Stimulated activated CD8-positive, alpha-beta memory T cell treated with anti-CD3 and anti-CD28 coated beads, Interleukin-15, amount 100 ng/mL, for 1 hour (primary cell): ENCODE results near the gene TMPRSS9.
A peak's percentile ranks its signal among the peaks of the same experiment; 100 is the strongest.

Experiments
- DNase-seq: peaks from one replicate; pipeline ENCODE4 v3.0.0-alpha.2; 2020; ENCODE audit warnings: low read depth

The TMPRSS9 gene

DNA sequence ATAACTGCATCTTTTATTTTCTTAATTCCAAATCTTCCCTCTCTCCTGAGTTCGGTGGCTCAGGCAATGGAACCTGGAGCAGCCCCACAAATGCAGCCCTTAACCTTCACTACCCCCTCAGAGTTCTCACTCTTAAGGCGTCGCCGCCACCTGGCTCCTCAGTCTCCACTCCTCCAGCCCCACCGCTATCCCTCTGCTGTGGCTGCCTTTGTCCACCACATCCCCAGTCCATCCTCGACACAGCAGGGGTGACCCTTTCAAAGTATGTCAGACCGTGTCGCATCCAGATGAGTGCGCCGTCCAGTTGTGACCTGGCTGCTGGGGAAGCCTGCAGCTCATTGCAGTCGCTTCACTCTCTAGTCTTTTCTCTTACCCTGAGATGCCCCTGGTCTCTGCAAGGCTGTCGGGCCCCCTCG lies 30.6 kb upstream of the TMPRSS9 start:
- DNase-seq, result no peak

GRCh38 chr19:2330255-2330631 lies 29.8 kb upstream of the TMPRSS9 start:
- DNase-seq, result no peak

DNA sequence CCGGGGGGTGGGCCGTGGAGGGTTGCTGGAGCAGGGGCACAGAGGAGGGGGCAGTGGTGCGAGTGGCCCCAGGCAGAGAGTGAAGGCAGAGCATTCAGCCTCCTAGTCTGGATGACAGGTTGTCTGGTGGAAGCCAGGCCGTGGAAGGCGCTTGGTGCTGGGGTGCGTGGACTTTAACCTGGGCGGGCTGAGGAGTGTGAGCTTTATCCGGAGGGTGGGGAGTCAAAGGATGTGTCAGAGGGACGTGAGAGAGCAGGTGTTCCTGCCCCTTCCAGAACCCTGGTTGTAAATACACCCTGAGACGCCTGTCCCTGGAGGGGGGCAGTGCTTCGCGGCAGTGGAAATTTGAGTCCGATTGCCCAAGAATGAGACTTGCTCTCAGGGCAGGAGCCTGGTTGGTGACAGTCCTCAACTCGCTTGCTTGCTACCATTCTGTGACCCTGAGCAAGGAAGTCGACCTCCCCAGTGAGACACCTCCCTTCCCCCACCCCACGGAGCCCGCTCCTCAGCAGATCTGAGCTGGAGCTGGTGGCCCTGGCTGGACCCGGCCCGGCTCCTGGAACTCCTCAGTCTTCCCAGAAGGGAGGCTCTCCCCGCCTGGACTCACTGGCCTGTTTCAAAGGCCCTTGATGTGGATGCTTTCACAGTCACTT lies 29.3 kb upstream of the TMPRSS9 start:
- DNase-seq, result no peak

- DNase-seq, result no peak
Measured at GRCh38 chr19:2331601-2332246, 28.3 kb upstream of the TMPRSS9 start.

DNA sequence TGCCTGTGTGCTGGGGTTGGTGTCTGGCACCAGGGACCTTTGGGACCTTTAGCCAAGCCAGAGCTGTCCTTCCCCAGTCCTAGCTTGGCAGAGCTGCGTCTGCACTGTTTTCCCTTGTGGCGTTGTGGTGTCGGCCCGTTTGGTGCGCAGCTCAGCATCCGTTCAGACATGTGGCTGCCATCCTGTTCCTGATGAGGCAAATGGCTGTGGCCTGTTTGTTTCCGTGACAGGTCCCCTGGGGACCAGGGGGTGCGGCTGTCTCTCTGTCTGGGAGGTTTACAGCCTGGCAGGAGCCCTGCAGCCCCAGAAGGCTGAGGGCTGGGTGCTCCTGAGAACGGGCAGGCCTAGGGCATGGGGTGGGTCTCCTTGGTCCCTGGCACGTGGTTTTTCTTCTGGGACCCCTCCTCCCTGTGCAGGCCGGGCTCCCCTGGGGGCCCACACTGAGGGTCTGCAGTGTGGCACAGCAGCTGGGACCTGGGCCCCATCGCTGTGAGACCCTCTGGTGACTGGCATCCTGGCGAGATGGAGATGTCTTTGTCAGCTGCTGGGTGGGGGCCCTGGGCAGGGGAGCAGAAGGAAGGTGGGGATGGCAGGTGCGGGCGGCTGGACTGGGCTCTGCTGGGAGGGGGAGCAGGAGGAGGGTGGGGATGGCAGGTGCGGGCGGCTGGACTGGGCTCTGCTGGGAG lies 27.6 kb upstream of the TMPRSS9 start:
- DNase-seq, result peak; percentile 11

- DNase-seq, result no peak
Measured at GRCh38 chr19:2333027-2333806, 26.8 kb upstream of the TMPRSS9 start.

DNA sequence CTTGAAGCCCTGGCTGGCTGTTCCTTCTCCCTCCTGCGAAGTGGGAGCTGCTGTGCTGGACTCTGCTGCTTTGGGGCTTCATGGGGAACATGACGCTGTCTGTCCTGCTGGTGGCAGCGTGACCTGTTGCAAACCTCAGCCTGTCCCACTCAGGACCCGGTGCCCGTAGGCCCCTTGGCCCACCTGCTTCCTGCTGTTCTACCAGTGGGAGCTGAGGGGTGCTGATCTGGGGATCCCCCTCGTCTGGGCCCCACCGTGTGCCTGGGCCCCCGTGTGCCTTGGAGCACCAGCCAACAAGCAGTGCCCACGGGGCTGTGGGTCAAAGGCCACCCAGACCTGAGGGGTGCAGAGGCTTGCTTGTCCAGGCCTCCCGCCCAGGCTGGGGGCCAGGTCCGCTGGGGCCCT lies 26.3 kb upstream of the TMPRSS9 start:
- no peak for DNase-seq

- no peak for DNase-seq
Measured at GRCh38 chr19:2334426-2334825, 25.6 kb upstream of the TMPRSS9 start.

DNA sequence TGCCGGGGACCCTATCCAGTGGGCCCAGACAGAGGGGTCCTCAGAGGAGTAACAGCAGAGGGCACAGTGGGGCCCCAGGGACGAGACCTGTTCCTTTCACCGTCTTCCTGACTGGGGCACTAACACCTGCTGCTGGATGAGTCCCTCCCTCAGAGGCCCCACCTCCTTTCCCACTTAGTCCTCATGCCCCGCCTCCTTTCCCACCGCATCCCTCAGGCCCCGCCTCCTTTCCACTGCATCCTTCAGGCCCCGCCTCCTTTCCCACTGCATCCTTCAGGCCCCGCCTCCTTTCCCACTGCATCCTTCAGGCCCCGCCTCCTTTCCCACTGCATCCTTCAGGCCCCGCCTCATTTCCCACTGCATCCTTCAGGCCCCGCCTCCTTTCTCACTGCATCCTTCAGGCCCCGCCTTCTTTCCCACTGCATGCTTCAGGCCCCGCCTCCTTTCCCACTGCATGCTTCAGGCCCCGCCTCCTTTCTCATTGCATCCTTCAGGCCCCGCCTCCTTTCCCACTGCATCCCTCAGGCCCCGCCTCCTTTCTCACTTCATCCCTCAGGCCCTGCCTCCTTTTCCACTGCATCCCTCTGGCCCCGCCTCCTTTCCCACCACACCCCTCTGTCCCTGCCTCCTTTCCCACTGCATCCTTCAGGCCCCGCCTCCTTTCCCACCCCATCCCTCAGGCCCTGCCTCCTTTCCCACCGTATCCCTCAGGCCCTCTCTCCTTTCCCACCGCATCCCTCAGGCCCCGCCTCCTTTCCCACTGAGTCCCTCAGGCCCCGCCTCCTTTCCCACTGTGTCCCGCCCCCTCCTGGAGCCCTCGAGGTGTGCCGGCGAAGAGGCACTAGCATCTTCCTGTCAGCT lies 24.8 kb upstream of the TMPRSS9 start:
- no peak for DNase-seq

DNA sequence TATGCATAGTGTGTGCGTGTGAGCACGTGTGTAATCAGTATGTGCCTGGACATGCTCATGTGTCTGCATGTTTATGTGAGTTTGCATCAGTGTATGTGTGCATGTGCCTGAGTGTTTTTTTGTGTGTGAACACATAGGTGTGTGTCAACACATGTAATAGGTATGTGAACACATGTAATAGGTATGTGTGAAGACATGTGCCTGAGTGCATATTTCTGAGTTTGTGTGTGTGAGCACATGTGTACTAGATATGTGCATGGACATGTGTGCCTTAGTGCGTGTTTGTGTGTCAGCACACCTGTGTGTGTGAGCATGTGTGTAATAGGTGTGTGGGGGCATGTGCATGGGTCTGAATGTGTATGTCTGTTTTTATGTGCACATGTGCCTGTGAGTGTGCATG lies 24.2 kb upstream of the TMPRSS9 start:
- no peak for DNase-seq

GRCh38 chr19:2336528-2337328 lies 23.3 kb upstream of the TMPRSS9 start:
- no peak for DNase-seq

GRCh38 chr19:2337329-2337707 lies 22.7 kb upstream of the TMPRSS9 start:
- no peak for DNase-seq

DNA sequence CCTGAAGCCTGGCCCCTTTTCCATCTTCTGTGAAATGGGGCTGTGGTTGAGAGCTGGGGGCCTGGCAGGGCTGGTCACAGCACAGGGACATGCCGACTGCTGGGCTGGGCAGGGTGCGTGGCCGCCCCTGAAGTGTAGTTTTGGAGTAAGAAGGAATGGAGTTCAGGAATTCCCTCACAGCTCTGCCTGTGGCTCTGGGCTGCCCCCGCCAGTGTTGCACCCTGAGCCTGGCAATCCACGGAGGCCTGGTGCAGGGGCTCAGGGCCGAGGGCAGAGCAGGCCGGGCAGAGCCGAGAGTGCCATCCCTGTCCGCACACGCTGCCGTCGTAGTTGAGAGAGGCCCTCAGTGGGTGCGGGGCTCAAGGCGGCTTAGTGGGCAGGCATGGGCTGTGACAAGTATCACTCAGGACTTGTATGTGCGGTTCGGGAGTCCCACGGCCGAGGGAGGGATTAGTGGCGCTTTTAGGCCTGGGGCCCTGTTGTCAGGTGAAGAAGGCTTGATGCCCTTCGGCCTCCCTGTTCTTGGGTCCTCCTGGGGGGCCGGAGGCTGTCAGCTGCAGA lies 21.9 kb upstream of the TMPRSS9 start:
- DNase-seq, result no peak

DNA sequence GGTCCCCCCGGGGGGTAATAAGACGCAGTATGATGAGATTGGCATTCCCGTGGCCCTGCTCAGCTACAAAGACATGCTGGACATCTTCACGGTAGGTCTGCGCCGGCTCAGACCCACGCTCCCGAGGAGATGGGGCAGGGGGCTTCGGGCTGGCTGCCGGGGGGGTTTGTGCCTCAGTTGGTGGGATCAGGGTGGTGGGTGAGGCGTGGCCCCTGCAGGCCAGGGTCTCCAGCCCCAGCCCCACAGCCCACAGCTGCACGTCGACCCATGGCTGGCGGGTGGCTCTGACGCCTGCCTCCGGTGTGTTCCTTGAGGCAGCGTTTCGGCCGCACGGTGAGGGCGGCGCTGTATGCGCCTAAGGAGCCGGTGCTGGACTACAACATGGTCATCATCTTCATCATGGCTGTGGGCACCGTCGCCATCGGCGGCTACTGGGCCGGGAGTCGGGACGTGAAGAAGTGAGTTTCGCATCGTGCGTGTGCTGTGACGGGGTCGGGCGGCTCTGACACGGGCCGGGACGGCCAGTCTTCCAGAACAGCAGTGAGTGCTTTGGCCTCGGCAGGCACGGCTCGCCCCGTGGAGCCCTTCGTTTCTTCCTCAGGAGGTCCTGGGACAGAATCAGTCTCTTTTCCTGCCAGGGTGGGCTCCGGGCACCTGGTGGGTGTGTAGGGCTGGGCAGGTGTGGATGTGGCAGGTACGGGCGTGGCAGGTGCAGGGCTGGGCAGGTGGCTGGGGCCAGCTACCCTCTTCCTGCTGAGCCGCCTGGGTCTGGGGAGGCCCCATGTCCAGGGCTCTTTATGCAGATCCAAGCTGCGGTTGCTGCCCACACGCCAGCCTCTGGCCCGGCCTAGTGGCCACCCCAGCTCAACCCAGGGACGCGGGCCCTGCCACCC lies 21.1 kb upstream of the TMPRSS9 start:
- DNase-seq, result no peak

DNA sequence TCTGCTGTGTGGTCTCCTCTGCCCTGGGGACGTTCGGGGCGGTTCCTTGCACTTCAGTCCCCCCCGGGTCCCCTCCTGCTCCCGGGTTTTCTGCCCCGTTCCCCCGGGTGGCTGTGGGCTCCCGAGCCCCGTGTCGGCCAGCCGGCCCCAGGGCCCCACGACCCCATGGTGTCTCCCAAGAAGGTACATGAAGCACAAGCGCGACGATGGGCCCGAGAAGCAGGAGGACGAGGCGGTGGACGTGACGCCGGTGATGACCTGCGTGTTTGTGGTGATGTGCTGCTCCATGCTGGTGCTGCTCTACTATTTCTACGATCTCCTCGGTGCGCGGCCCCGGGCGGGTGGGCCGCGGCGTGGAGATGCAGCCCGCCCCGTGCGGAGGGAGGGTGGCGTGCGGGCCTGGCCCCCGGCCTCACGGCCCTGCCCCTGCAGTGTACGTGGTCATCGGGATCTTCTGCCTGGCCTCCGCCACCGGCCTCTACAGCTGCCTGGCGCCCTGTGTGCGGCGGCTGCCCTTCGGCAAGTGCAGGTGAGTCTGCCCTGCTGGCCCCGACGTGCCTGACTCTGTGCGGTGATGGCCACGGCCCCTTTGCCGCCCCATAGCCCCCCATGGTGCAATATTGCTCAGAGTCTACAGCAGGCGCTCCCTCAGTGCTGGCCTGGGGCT lies 20.3 kb upstream of the TMPRSS9 start:
- no peak for DNase-seq

GRCh38 chr19:2340496-2341243 lies 19.4 kb upstream of the TMPRSS9 start:
- DNase-seq, result no peak

GRCh38 chr19:2341244-2341751 lies 18.8 kb upstream of the TMPRSS9 start:
- no peak for DNase-seq

DNA sequence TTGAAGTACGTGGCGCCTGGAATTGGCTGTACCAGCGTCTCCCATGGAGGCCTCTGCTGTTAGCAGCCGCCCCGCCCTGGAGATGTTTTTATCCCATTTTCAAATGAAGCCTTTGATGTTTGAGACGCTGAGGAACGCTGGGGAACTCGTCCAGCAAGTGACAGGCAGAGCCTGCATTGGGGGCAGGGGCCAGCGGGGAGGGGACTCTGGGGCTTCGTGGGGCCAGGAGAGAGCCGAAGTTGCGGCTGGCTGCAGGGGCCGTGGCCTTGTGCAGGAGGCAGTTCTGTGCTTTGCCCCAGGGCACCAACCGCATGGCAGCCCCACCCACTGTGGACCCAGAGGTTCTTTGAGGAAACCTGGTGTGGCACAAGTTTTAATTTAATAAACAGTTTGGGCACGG lies 18.1 kb upstream of the TMPRSS9 start:
- no peak for DNase-seq
